Body of pancreas (tissue), 4 donors: ENCODE results near the gene GRIP2. TPM values are rescaled to one million over a fixed set of nuclear protein-coding genes. Genes with fewer than 3 reads are reported as not detected.

Source experiments
- ATAC-seq: fragments of 150-250 bp; one replicate; pipeline ENCODE4 v1.9.1; 2016
- DNase-seq, 4 donors: peaks; one replicate each; pipeline ENCODE4 v3.0.0-alpha.2; 2019
- H3K27ac ChIP-seq, 4 donors: fragments of 200-600 bp; sonication (generic); 1 replicate in 3 of 4; 2 replicates in 1 of 4; pipeline versions ENCODE4 v1.5.1 to v1.6.1; 2016 to 2019; ENCODE audit warnings: mild to moderate bottlenecking in 1 of 4, mixed read lengths in 1 of 4, moderate library complexity in 1 of 4
- H3K27me3 ChIP-seq, 2 donors: fragments of 200-600 bp; sonication (generic); one replicate each; pipeline ENCODE4 v1.6.0; 2016; ENCODE audit warnings: mild to moderate bottlenecking in 1 of 2
- H3K36me3 ChIP-seq, 2 donors: fragments of 200-600 bp; sonication (generic); replicated peaks in 1 of 2; 2 replicates each; pipeline ENCODE4 v1.5.1; 2016; ENCODE audit warnings: low read depth in 2 of 2; ENCODE audit not compliant: insufficient read depth in 1 of 2
- H3K4me1 ChIP-seq: fragments of 200-600 bp; sonication (generic); one replicate; pipeline ENCODE4 v1.6.0; 2016
- H3K4me3 ChIP-seq, 2 donors: fragments of 200-600 bp; sonication (generic); 1 replicate in 1 of 2; 2 replicates in 1 of 2; pipeline ENCODE4 v1.5.1; 2016 to 2019
- H3K9me3 ChIP-seq, 3 donors: fragments of 200-600 bp; sonication (generic); 1 replicate in 2 of 3; 2 replicates in 1 of 3; pipeline ENCODE4 v1.5.1; 2016
- CTCF ChIP-seq, 7 experiments: fragments of 450-650 bp in 4 of 7; fragments of 200-600 bp in 3 of 7; sonication (generic) in 3 of 7; IDR thresholded peaks; one replicate each; pipeline ENCODE4 v1.5.1; 2016 to 2019; ENCODE audit warnings: antibody characterized with exemption in 7 of 7
- POLR2A ChIP-seq, 3 donors: fragments of 450-650 bp; IDR thresholded peaks; one replicate each; pipeline ENCODE4 v1.6.1; 2016; ENCODE audit warnings: antibody characterized with exemption in 3 of 3, mild to moderate bottlenecking in 2 of 3
- WGBS, 2 donors: methylation state at CpG; one replicate each; pipeline ENCODE4 v1.1.5; 2017; 5-methylcytosine and 5-hydroxymethylcytosine counted together
- intact Hi-C: fragments of 100-400 bp; cut with DNase I; formaldehyde crosslinking; loops from one replicate; pipeline ENCODE4 v1.15.1; 2023
- total RNA-seq, 2 donors: library from RNA; depleted of rRNA; stranded (reverse); fragments of >200 nt; gene quantifications; one replicate each; pipeline ENCODE4 v1.1.0, GENCODE V29; 2016

Gene GRIP2
- total RNA-seq, 2 donors from 2014 or later, result 0.26 to 0.99 TPM

DNA sequence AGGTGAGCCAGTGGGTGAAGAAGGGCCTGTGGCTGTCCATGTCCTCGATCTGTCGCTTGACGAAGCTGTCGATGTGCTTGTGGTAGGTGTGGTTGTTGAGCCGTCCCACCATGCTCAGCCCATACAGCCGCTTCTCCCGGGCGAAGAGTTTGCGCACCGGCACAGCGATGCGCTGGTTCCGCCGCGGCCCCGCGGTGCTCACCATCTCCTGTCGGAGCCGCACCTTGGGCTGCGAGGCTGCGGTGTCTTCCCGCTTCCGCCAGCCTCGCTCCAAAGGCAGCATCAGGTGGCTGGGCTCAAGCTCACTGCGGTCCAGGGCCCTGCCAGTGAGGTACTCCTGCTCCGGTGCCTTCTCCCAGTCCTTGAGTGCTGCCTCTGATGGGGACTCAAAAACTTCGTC lies 34.0 kb upstream of the GRIP2 start:
- ATAC-seq, result no peak
- no peaks in the 10 kb centered on the region for H3K36me3 ChIP-seq
- no peaks in the 10 kb centered on the region for H3K9me3 ChIP-seq
- H3K4me3 ChIP-seq, result no peak overlapping the region
- H3K4me1 ChIP-seq, result no peaks in the 10 kb centered on the region
- no peaks in the 10 kb centered on the region for H3K27me3 ChIP-seq
- intact Hi-C loops, result no loop called here
- no peak overlapping the region for H3K27ac ChIP-seq
- 82 to 86% methylated on average over 15 to 26 of the region's 27 CpGs for WGBS, 2 donors
- TF ChIP-seq CTCF (IDR thresholded peaks at IDR 0.05) (no peak), POLR2A (IDR thresholded peaks at IDR 0.05) (no peak)
- no peak for DNase-seq

- Histone ChIP-seq H3K4me3 (no peak overlapping the region), H3K4me1 (no peaks in the 10 kb centered on the region), H3K36me3 (no peaks in the 10 kb centered on the region), H3K9me3 (no peaks in the 10 kb centered on the region), H3K27me3 (no peaks in the 10 kb centered on the region), H3K27ac (no peak overlapping the region)
- 86 to 91% methylated on average over 17 to 21 of the region's 21 CpGs for WGBS, 2 donors
- ATAC-seq (no peak), DNase-seq (no peak)
- no peak for TF ChIP-seq POLR2A (IDR thresholded peaks at IDR 0.05)
- TF ChIP-seq CTCF (IDR thresholded peaks at IDR 0.05), result no peak
- intact Hi-C loops, result no loop called here
Measured at GRCh38 chr3:14573706-14574105, 33.6 kb upstream of the GRIP2 start.

- TF ChIP-seq CTCF (IDR thresholded peaks at IDR 0.05), result no peak
- TF ChIP-seq POLR2A (IDR thresholded peaks at IDR 0.05), result no peak
- Histone ChIP-seq H3K27me3 (no peaks in the 10 kb centered on the region), H3K4me1 (no peaks in the 10 kb centered on the region), H3K4me3 (no peak overlapping the region), H3K27ac (no peak overlapping the region), H3K36me3 (no peaks in the 10 kb centered on the region), H3K9me3 (no peaks in the 10 kb centered on the region)
- no peak for ATAC-seq
- intact Hi-C loops, result no loop called here
- 73 to 79% methylated on average over 5 of the region's 5 CpGs for WGBS, 2 donors
- DNase-seq, result no peak
Measured at GRCh38 chr3:14570864-14571263, 30.7 kb upstream of the GRIP2 start.

GRCh38 chr3:14570089-14570488 lies 29.9 kb upstream of the GRIP2 start:
- no peak for DNase-seq
- ATAC-seq, result no peak
- H3K4me1 ChIP-seq, result no peaks in the 10 kb centered on the region
- TF ChIP-seq CTCF (IDR thresholded peaks at IDR 0.05), result no peak
- no peak for TF ChIP-seq POLR2A (IDR thresholded peaks at IDR 0.05)
- intact Hi-C loops, result no loop called here
- no peak overlapping the region for H3K4me3 ChIP-seq
- H3K27ac ChIP-seq, result no peak overlapping the region
- WGBS, 2 donors, result 51 to 54% methylated on average over 5 of the region's 5 CpGs
- no peaks in the 10 kb centered on the region for H3K36me3 ChIP-seq
- no peaks in the 10 kb centered on the region for H3K27me3 ChIP-seq
- no peaks in the 10 kb centered on the region for H3K9me3 ChIP-seq

- no peaks in the 10 kb centered on the region for H3K27me3 ChIP-seq
- intact Hi-C loops, result no loop called here
- no peaks in the 10 kb centered on the region for H3K9me3 ChIP-seq
- 72 to 81% methylated on average over 11 of the region's 11 CpGs for WGBS, 2 donors
- no peaks in the 10 kb centered on the region for H3K36me3 ChIP-seq
- H3K4me1 ChIP-seq, result no peaks in the 10 kb centered on the region
- TF ChIP-seq POLR2A (IDR thresholded peaks at IDR 0.05) (no peak), CTCF (IDR thresholded peaks at IDR 0.05) (no peak)
- H3K27ac ChIP-seq, result no peak overlapping the region
- DNase-seq (no peak), ATAC-seq (no peak)
- H3K4me3 ChIP-seq, result no peak overlapping the region
Measured at GRCh38 chr3:14569474-14570000, 29.4 kb upstream of the GRIP2 start.
